HG02763 (cell line): ENCODE data around the gene C1orf167.

Source experiments
- ATAC-seq: cut with Tn5 transposase; IDR thresholded peaks from one replicate; pipeline ENCODE4 v1.9.1; 2021; ENCODE audit warnings: mild to moderate bottlenecking, moderate library complexity; ENCODE audit not compliant: unreplicated experiment

The C1orf167 gene

GRCh38 chr1:11735854-11736745, 25.9 kb upstream of the C1orf167 start, which contains the start of gene AGTRAP:
TSS of gene AGTRAP (plus strand) at chr1:11736136. CDS start at chr1:11736209, 73 bp downstream.
- peak; percentile 53 for ATAC-seq

GRCh38 chr1:11736746-11737639, 25.0 kb upstream of the C1orf167 start:
- ATAC-seq = no peak

GRCh38 chr1:11738096-11738495, 23.9 kb upstream of the C1orf167 start:
- ATAC-seq = no peak

GRCh38 chr1:11738783-11739182, 23.2 kb upstream of the C1orf167 start:
- no peak for ATAC-seq

- no peak for ATAC-seq
These were observed 21.5 kb upstream of the C1orf167 start for GRCh38 chr1:11740258-11741192.

GRCh38 chr1:11741482-11741881, 20.5 kb upstream of the C1orf167 start:
- no peak for ATAC-seq

- no peak for ATAC-seq
These were observed 20.0 kb upstream of the C1orf167 start for GRCh38 chr1:11741919-11742558.

- ATAC-seq = no peak
These were observed 17.7 kb upstream of the C1orf167 start for GRCh38 chr1:11744287-11744686.

- ATAC-seq = no peak
These were observed 15.9 kb upstream of the C1orf167 start for GRCh38 chr1:11746092-11746491.

- no peak for ATAC-seq
These were observed 15.1 kb upstream of the C1orf167 start for GRCh38 chr1:11746795-11747487.

GRCh38 chr1:11748294-11749202, 13.4 kb upstream of the C1orf167 start:
- ATAC-seq = no peak

GRCh38 chr1:11749203-11749689, 12.7 kb upstream of the C1orf167 start:
- no peak for ATAC-seq

- ATAC-seq = no peak
These were observed 12.0 kb upstream of the C1orf167 start for GRCh38 chr1:11749996-11750395.

GRCh38 chr1:11751087-11751486, 10.9 kb upstream of the C1orf167 start:
- no peak for ATAC-seq

GRCh38 chr1:11752359-11753088, 9.5 kb upstream of the C1orf167 start:
- ATAC-seq = no peak

GRCh38 chr1:11753555-11754208, 8.3 kb upstream of the C1orf167 start:
- ATAC-seq = no peak

- no peak for ATAC-seq
These were observed 4.9 kb upstream of the C1orf167 start for GRCh38 chr1:11757047-11757446.
